ENCODE measurements around the gene ATP6V1C2. TPM values are rescaled to one million over a fixed set of nuclear protein-coding genes. Genes with fewer than 3 reads are reported as not detected.

ATP6V1C2 gene
- total RNA-seq, 1 donor from 2014 or later = 0.14 TPM

DNA sequence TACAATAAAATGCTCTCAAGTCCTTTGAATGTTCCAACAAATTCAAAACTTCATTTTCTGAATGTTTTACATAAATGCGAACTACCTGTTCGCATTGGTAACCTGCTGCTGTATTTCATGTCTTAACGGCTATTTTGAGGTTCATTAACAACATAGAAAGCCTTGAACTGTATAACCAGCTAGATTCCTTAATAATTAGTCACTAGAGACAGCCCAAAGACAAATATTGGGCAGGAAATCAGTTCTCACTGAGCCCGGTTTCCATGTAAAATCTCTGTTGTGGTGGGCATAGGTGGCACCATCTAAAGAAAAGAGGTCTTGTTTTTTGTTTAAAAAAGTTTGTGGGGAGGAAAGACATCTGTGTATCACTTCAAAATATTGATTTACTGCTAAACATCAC is 62.0 kb downstream of the ATP6V1C2 start:
- no peak for FAIRE-seq
- Mint-ChIP-seq H3K4me3 (ENCODE audit: unreplicated experiment) (no peak overlapping the region), H3K27me3 (ENCODE audit: low read depth, unreplicated experiment) (no peaks in the 10 kb centered on the region), H3K27ac (ENCODE audit: unreplicated experiment) (peak overlapping the region; percentile 8), H3K4me1 (ENCODE audit: low read depth, unreplicated experiment) (peaks cover 16% of the 10 kb centered on the region), H3K9me3 (ENCODE audit: unreplicated experiment) (peaks cover 2% of the 10 kb centered on the region), H3K36me3 (ENCODE audit: low read depth, unreplicated experiment) (peaks cover 7% of the 10 kb centered on the region)
- no peaks in the 10 kb centered on the region for H3K27me3 ChIP-seq (ENCODE audit: insufficient read depth, low read length)
- H3K9ac ChIP-seq (ENCODE audit: low read length) = no peak overlapping the region
- DNase-seq (ENCODE audit: low read depth) = peak; percentile 26
- peaks cover 12% of the 10 kb centered on the region for H3K79me2 ChIP-seq (ENCODE audit: insufficient read depth, low read length)
- no peaks in the 10 kb centered on the region for H3K9me3 ChIP-seq (ENCODE audit: insufficient read depth, low read depth, low read length)
- TF ChIP-seq CTCF (IDR thresholded peaks at IDR 0.05; ENCODE audit: insufficient read depth, low read depth, low read length) (no peak), EZH2 (IDR thresholded peaks at IDR 0.05; ENCODE audit: insufficient read depth, low read length) (no peak)
- peaks cover 81% of the 10 kb centered on the region for H4K20me1 ChIP-seq (ENCODE audit: insufficient read depth, low read length)
- peaks cover 57% of the 10 kb centered on the region for H3K36me3 ChIP-seq (ENCODE audit: insufficient read depth, low read length)
- H3K4me3 ChIP-seq (ENCODE audit: insufficient read depth, low read depth, low read length) = no peak overlapping the region
- H2AFZ ChIP-seq (ENCODE audit: low read depth, low read length) = no peak overlapping the region
- H3K27ac ChIP-seq (ENCODE audit: low read depth, low read length) = no peak overlapping the region
- no peak overlapping the region for H3K4me2 ChIP-seq (ENCODE audit: low read length)
- H3K4me1 ChIP-seq (ENCODE audit: insufficient read depth, low read length) = peaks cover 11% of the 10 kb centered on the region

DNA sequence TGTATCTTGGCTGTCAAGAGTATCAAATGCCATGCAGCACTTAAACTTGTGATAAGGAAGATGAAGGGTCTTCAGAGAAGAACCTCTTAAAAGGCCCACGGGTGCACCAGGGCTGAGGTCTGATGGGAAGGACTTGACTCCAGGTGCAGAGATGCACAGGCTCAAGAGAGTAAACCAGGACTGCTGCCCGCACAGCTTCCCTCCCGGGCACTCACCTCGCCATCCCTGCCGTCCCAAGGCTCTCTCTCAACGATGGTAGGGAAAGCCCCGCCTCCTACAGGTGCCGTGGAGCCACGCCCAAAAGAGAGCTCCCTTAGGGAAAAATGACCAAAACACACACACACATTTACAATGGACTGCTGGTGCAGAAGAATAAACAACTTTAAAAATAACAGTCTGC is 63.3 kb downstream of the ATP6V1C2 start:
- H3K9me3 ChIP-seq (ENCODE audit: insufficient read depth, low read depth, low read length) = no peaks in the 10 kb centered on the region
- H3K27ac ChIP-seq (ENCODE audit: low read depth, low read length) = no peak overlapping the region
- H3K27me3 ChIP-seq (ENCODE audit: insufficient read depth, low read length) = no peaks in the 10 kb centered on the region
- no peak for TF ChIP-seq CTCF (IDR thresholded peaks at IDR 0.05; ENCODE audit: insufficient read depth, low read depth, low read length)
- no peak for TF ChIP-seq EZH2 (IDR thresholded peaks at IDR 0.05; ENCODE audit: insufficient read depth, low read length)
- peaks cover 16% of the 10 kb centered on the region for H3K4me1 Mint-ChIP-seq (ENCODE audit: low read depth, unreplicated experiment)
- H3K79me2 ChIP-seq (ENCODE audit: insufficient read depth, low read length) = peaks cover 12% of the 10 kb centered on the region
- H4K20me1 ChIP-seq (ENCODE audit: insufficient read depth, low read length) = peaks cover 83% of the 10 kb centered on the region
- H3K4me2 ChIP-seq (ENCODE audit: low read length) = no peak overlapping the region
- peaks cover 2% of the 10 kb centered on the region for H3K9me3 Mint-ChIP-seq (ENCODE audit: unreplicated experiment)
- FAIRE-seq (no peak), DNase-seq (ENCODE audit: low read depth) (no peak)
- no peak overlapping the region for H3K4me3 Mint-ChIP-seq (ENCODE audit: unreplicated experiment)
- H3K4me1 ChIP-seq (ENCODE audit: insufficient read depth, low read length) = peaks cover 11% of the 10 kb centered on the region
- no peaks in the 10 kb centered on the region for H3K27me3 Mint-ChIP-seq (ENCODE audit: low read depth, unreplicated experiment)
- H2AFZ ChIP-seq (ENCODE audit: low read depth, low read length) = no peak overlapping the region
- H3K36me3 Mint-ChIP-seq (ENCODE audit: low read depth, unreplicated experiment) = peaks cover 12% of the 10 kb centered on the region
- no peak overlapping the region for H3K9ac ChIP-seq (ENCODE audit: low read length)
- no peak overlapping the region for H3K4me3 ChIP-seq (ENCODE audit: insufficient read depth, low read depth, low read length)
- no peak overlapping the region for H3K27ac Mint-ChIP-seq (ENCODE audit: unreplicated experiment)
- H3K36me3 ChIP-seq (ENCODE audit: insufficient read depth, low read length) = peaks cover 69% of the 10 kb centered on the region

DNA sequence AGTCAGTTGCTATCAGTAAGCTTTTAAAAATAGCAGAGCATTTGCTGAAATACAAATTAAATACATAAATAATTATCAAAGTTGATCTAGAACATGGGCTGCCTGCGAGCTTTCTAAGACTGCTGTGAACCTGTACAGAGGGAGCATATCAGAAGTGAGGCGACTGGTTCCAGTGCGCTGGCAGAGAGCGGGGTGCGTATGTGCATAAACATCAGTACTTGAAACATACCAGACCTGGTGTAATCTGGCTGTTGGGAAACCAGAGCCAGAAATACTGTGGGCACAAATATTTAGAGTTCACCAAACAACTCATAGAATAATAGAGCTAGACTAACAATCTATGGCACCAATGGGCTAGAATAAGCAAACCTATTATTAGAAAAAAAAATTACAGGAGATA is 63.8 kb downstream of the ATP6V1C2 start:
- no peak overlapping the region for H3K4me2 ChIP-seq (ENCODE audit: low read length)
- no peak overlapping the region for H2AFZ ChIP-seq (ENCODE audit: low read depth, low read length)
- no peaks in the 10 kb centered on the region for H3K9me3 ChIP-seq (ENCODE audit: insufficient read depth, low read depth, low read length)
- H3K27ac ChIP-seq (ENCODE audit: low read depth, low read length) = no peak overlapping the region
- peaks cover under 1% of the 10 kb centered on the region for H3K9me3 Mint-ChIP-seq (ENCODE audit: unreplicated experiment)
- no peak overlapping the region for H3K4me3 Mint-ChIP-seq (ENCODE audit: unreplicated experiment)
- H3K27ac Mint-ChIP-seq (ENCODE audit: unreplicated experiment) = no peak overlapping the region
- peaks cover 81% of the 10 kb centered on the region for H4K20me1 ChIP-seq (ENCODE audit: insufficient read depth, low read length)
- peaks cover 15% of the 10 kb centered on the region for H3K36me3 Mint-ChIP-seq (ENCODE audit: low read depth, unreplicated experiment)
- H3K27me3 Mint-ChIP-seq (ENCODE audit: low read depth, unreplicated experiment) = no peaks in the 10 kb centered on the region
- no peak overlapping the region for H3K9ac ChIP-seq (ENCODE audit: low read length)
- H3K4me3 ChIP-seq (ENCODE audit: insufficient read depth, low read depth, low read length) = no peak overlapping the region
- TF ChIP-seq CTCF (IDR thresholded peaks at IDR 0.05; ENCODE audit: insufficient read depth, low read depth, low read length) (no peak), EZH2 (IDR thresholded peaks at IDR 0.05; ENCODE audit: insufficient read depth, low read length) (no peak)
- peaks cover 16% of the 10 kb centered on the region for H3K4me1 Mint-ChIP-seq (ENCODE audit: low read depth, unreplicated experiment)
- H3K27me3 ChIP-seq (ENCODE audit: insufficient read depth, low read length) = no peaks in the 10 kb centered on the region
- H3K36me3 ChIP-seq (ENCODE audit: insufficient read depth, low read length) = peaks cover 74% of the 10 kb centered on the region
- no peak for FAIRE-seq
- H3K4me1 ChIP-seq (ENCODE audit: insufficient read depth, low read length) = peaks cover 11% of the 10 kb centered on the region
- no peak for DNase-seq (ENCODE audit: low read depth)
- peaks cover 9% of the 10 kb centered on the region for H3K79me2 ChIP-seq (ENCODE audit: insufficient read depth, low read length)
